Melanocyte of skin (primary cell): ENCODE data around the gene TRIM4. TPM values are rescaled to one million over a fixed set of nuclear protein-coding genes. Genes with fewer than 3 reads are reported as not detected.

Source experiments
- small RNA-seq, 2 donors: library from RNA; depleted of rRNA; stranded (forward); fragments of <200 nt; gene quantifications; one replicate each; pipeline ENCODE3, GENCODE V24; 2012
- total RNA-seq, 2 donors: library from RNA; depleted of rRNA; stranded (reverse); fragments of >200 nt; gene quantifications; 2 replicates each; pipeline ENCODE4 v1.2.3, GENCODE V29; 2012

TRIM4 gene, protein sequence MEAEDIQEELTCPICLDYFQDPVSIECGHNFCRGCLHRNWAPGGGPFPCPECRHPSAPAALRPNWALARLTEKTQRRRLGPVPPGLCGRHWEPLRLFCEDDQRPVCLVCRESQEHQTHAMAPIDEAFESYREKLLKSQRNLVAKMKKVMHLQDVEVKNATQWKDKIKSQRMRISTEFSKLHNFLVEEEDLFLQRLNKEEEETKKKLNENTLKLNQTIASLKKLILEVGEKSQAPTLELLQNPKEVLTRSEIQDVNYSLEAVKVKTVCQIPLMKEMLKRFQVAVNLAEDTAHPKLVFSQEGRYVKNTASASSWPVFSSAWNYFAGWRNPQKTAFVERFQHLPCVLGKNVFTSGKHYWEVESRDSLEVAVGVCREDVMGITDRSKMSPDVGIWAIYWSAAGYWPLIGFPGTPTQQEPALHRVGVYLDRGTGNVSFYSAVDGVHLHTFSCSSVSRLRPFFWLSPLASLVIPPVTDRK
- total RNA-seq, result 10 to 100 TPM; 22.7 to 25.3 TPM

DNA sequence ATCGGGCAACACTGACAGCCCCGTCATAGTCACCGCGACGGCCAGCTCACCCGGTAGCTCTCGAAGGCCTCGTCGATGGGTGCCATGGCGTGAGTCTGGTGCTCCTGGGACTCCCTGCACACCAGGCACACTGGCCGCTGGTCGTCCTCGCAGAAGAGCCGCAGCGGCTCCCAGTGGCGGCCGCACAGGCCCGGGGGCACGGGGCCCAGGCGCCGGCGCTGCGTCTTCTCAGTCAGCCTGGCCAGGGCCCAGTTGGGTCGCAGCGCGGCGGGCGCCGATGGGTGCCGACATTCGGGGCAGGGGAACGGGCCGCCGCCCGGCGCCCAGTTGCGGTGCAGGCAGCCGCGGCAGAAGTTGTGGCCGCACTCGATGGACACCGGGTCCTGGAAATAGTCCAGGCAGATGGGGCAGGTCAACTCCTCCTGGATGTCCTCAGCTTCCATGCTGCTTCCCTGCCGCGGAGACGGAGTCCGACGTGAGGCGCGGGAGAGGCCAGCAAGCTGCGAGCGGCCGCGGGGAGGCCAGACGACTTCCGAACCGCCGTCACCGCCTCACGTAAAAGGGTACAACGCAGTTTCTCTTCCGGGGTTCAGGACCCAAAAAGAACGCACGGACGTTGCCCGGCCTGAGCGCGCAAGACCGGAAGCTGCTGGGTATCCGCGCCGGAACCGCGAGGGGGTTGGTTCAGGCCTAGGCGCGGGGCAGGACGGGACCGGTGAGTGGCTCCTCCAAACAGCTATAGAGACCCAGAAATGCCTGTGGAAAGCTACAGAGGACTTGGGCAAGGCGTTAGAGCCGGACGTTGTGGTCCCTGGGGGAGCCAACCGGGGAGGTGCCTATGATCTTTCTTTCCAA, at the start of gene TRIM4:
Gene TRIM4 (minus strand): TSS at position 572 of the 855 bp plus-strand sequence. CDS start 129 bp downstream, at position 443.

GRCh38 chr7:99928994-99929729, 9.8 kb upstream of the TRIM4 start, which contains the start of gene GJC3:
Gene GJC3, minus strand, starts transcription at chr7:99929620. Its CDS starts 0 bp downstream, at chr7:99929620.

GRCh38 chr7:99876933-99877332, 42.4 kb downstream of the TRIM4 start, which contains the start of gene OR2AE1:
Gene OR2AE1, minus strand, starts transcription at chr7:99877033. Its CDS starts 0 bp downstream, at chr7:99877033.

Small RNAs within 50 kb of the gene (small RNA-seq; reads per million reads assigned to genes)
- 0 reads per million in 2 donors for gene AC011904.1
- 0 reads per million in 2 donors for gene CYP3A52P
- 0 reads per million in 2 donors for gene RF00019
- 0 to 0.04 reads per million in 2 donors for gene RF00561

Other genes starting within 250 kb of the TRIM4 start
- gene CYP3A5, start 239.5 kb downstream of the TRIM4 start, total RNA-seq, result under 1 TPM in 1 of 2 donors, not detected in 1; under 0.01 TPM
- gene CYP3A7, start 184.3 kb downstream of the TRIM4 start, total RNA-seq, result not detected
- gene CYP3A4, start 135.3 kb downstream of the TRIM4 start, total RNA-seq, result not detected
- gene CYP3A43, start 91.5 kb downstream of the TRIM4 start, total RNA-seq, result not detected
- under 1 TPM; 0.33 to 0.34 TPM for gene OR2AE1, start 42.5 kb downstream of the TRIM4 start, total RNA-seq
- under 1 TPM in 1 of 2 donors, not detected in 1; 0.69 TPM for gene GJC3, start 10.1 kb upstream of the TRIM4 start, total RNA-seq
- under 1 TPM; 0.34 to 1.00 TPM for gene AZGP1, start 56.5 kb upstream of the TRIM4 start, total RNA-seq
- 10 to 100 TPM; 39.3 to 68.5 TPM for gene ZKSCAN1, start 96.1 kb upstream of the TRIM4 start, total RNA-seq
- gene ZSCAN21, start 130.2 kb upstream of the TRIM4 start, total RNA-seq, result 10 to 100 TPM in 1 of 2 donors, 1 to 10 TPM in 1; 7.0 to 12.4 TPM
- gene ZNF3, start 162.2 kb upstream of the TRIM4 start, total RNA-seq, result 10 to 100 TPM; 21.0 to 21.3 TPM
- 10 to 100 TPM; 42.3 to 48.0 TPM for gene COPS6, start 169.4 kb upstream of the TRIM4 start, total RNA-seq
- gene MCM7, start 181.9 kb upstream of the TRIM4 start, total RNA-seq, result 100 to 1,000 TPM in 1 of 2 donors, 10 to 100 TPM in 1; 69.5 to 202 TPM
- 10 to 100 TPM; 11.0 to 12.4 TPM for gene AP4M1, start 182.1 kb upstream of the TRIM4 start, total RNA-seq
- gene TAF6, start 199.8 kb upstream of the TRIM4 start, total RNA-seq, result 10 to 100 TPM; 31.0 to 54.3 TPM
- 10 to 100 TPM; 11.0 to 12.0 TPM for gene CNPY4, start 200.1 kb upstream of the TRIM4 start, total RNA-seq
- 1 to 10 TPM; 2.3 to 2.8 TPM for gene MBLAC1, start 207.4 kb upstream of the TRIM4 start, total RNA-seq
- 100 to 1,000 TPM in 1 of 2 donors, 10 to 100 TPM in 1; 96.0 to 127 TPM for gene LAMTOR4, start 229.4 kb upstream of the TRIM4 start, total RNA-seq
- gene TRAPPC14, start 239.2 kb upstream of the TRIM4 start, total RNA-seq, result 10 to 100 TPM in 1 of 2 donors, 1 to 10 TPM in 1; 10.0 to 12.0 TPM
- gene GAL3ST4, start 249.1 kb upstream of the TRIM4 start, total RNA-seq, result 1 to 10 TPM; 3.3 to 5.2 TPM